Thymus (tissue), 11 donors: ENCODE data around the gene MYO5B. TPM values are rescaled to one million over a fixed set of nuclear protein-coding genes. Genes with fewer than 3 reads are reported as not detected.

Experiments
- DNase-seq, 9 donors: peaks; one replicate each; pipeline ENCODE4 v3.0.0-alpha.2; 2013; ENCODE audit warnings: low spot score in 9 of 9, low read depth in 6 of 9, missing footprints in 1 of 9
- H3K27ac ChIP-seq, 2 donors: one replicate each; pipeline ENCODE4 v1.5.1; 2013; ENCODE audit warnings: control low read depth in 1 of 2, low read depth in 1 of 2, low read length in 1 of 2, mild to moderate bottlenecking in 1 of 2, moderate library complexity in 1 of 2
- H3K27me3 ChIP-seq, 2 donors: one replicate each; pipeline ENCODE4 v1.5.1; 2013; ENCODE audit warnings: low read length in 1 of 2; ENCODE audit not compliant: control insufficient read depth in 2 of 2, insufficient read depth in 1 of 2
- H3K36me3 ChIP-seq, 2 donors: one replicate each; pipeline ENCODE4 v1.5.1; 2013; ENCODE audit warnings: low read length in 1 of 2, mild to moderate bottlenecking in 1 of 2, moderate library complexity in 1 of 2; ENCODE audit not compliant: control insufficient read depth in 2 of 2, insufficient read depth in 2 of 2
- H3K4me1 ChIP-seq, 2 donors: one replicate each; pipeline ENCODE4 v1.5.1; 2013; ENCODE audit warnings: low read length in 2 of 2; ENCODE audit not compliant: control insufficient read depth in 2 of 2, insufficient read depth in 2 of 2
- H3K4me3 ChIP-seq, 2 donors: one replicate each; pipeline ENCODE4 v1.5.1; 2013; ENCODE audit warnings: low read length in 2 of 2, control low read depth in 1 of 2, mild to moderate bottlenecking in 1 of 2
- H3K9me3 ChIP-seq, 2 donors: one replicate each; pipeline ENCODE4 v1.5.1; 2013; ENCODE audit warnings: low read length in 1 of 2, mild to moderate bottlenecking in 1 of 2; ENCODE audit not compliant: control insufficient read depth in 2 of 2, insufficient read depth in 1 of 2
- WGBS: extraction: QIAGEN DNeasy Blood & Tissue Kit; methylation state at CpG from one replicate; pipeline ENCODE4 v1.1.7; 2013; 5-methylcytosine and 5-hydroxymethylcytosine counted together
- polyA plus RNA-seq: library from polyadenylated mRNA; stranded (reverse); fragments of 200-250 nt; gene quantifications from one replicate; pipeline ENCODE4 v1.2.3, GENCODE V29; 2013
- total RNA-seq: library from RNA; stranded (reverse); fragments of 120-200 nt; gene quantifications from one replicate; pipeline ENCODE4 v1.2.4, GENCODE V29; 2013
- donor health status: healthy.

The MYO5B gene
- total and polyA plus RNA-seq, 2 donors, result 6.2 to 11.1 TPM

DNA sequence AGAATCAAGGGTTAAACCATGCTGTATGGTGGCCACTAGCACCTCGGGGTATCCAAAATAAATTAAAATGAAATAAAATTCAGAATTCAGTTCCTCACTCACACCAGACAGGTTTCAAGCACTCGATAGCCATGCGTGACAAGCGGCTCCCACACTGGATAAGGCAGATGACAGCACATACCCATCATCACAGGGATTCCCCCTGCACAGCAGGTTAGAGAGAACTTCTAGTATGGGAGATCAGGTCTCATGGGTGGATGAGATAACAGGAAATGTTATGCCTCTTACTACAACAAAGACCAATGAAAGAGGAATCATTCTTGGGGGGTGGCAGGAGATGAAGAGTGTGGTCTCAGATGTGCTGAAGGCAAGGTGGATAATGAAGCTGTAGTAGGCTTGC lies 259.7 kb downstream of the MYO5B start:
- DNase-seq, result no peak
- Histone ChIP-seq H3K27ac (no peak overlapping the region), H3K4me3 (no peak overlapping the region), H3K27me3 (peaks cover 0 to 3% of the 10 kb centered on the region in 2 donors), H3K9me3 (no peaks in the 10 kb centered on the region), H3K4me1 (no peaks in the 10 kb centered on the region), H3K36me3 (no peaks in the 10 kb centered on the region)
- 80% methylated on average over 4 of the region's 4 CpGs for WGBS

DNA sequence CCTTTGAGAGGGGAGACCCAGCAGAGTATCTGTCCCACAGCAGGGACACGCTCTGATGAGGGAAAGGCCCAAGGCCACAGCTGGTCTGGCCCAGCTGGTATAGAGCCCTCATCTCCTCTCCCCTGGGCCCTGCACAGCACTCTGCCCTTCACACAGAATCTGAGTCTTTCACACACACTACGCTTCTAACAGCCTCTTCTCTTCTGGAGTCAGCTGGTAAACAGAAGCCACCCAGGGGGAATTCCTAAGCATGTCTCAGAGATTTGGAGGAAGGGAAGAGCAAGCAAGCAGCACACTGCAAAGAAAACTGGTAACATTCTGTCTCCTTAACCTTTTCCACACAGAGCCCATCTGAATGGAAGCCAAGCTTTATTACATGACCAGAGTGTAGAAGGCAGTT lies 260.5 kb downstream of the MYO5B start:
- WGBS, result 89% methylated on average over 2 of the region's 2 CpGs
- Histone ChIP-seq H3K36me3 (no peaks in the 10 kb centered on the region), H3K4me3 (no peak overlapping the region), H3K27me3 (peaks cover 0 to 3% of the 10 kb centered on the region in 2 donors), H3K9me3 (no peaks in the 10 kb centered on the region), H3K27ac (no peak overlapping the region), H3K4me1 (no peaks in the 10 kb centered on the region)
- DNase-seq, result no peak

DNA sequence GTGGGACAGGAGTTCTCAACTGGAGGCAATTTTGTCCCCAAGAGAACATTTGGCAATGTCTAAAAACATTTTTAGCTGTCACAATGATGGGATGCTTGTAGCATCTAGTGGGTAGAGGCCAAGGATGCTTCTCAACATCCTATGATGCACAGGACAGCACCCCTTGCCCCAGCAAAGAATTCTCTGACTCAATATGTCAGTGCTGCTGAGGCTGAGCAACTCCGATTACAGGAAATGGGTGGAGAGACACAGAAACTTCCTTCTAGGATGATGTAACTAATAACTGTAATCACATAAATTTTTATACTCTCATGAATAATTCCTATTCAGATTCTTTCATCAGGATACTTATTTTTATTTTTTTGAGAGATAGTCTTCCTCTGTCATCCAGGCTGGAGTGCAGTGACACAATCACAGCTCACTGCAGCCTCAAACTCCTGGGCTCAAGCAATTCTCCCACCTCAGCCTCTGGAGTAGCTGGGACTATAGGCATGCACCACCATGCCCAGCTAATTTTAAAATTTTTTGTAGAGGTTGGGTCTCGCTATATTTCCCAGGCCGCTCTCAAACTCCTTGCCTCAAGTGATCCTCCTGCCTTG lies 261.3 kb downstream of the MYO5B start:
- no peaks in the 10 kb centered on the region for H3K4me1 ChIP-seq
- 77% methylated on average over 3 of the region's 3 CpGs for WGBS
- H3K4me3 ChIP-seq, result no peak overlapping the region
- H3K36me3 ChIP-seq, result no peaks in the 10 kb centered on the region
- no peak for DNase-seq
- H3K9me3 ChIP-seq, result no peaks in the 10 kb centered on the region
- H3K27me3 ChIP-seq, result peaks cover 0 to 3% of the 10 kb centered on the region in 2 donors
- no peak overlapping the region for H3K27ac ChIP-seq

DNA sequence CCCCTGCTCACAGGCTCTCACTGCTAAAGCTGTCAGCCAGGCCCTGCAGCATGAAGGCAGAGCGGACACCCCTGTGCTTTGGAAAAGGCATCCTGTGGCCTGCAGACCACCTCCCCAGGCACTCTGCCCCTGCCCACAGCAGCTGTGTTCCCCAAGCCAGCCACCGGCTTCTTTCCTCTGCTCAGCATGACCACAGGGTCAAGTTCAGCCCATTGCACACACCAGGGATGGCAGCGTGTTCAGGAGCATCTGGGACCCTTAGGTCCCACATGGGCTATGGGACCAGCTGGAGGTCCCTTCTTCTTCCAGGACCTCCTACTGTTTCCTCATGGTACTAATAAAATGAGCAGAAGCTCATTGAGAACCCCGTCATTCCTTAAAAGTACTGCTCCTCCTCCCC lies 263.2 kb downstream of the MYO5B start:
- H3K4me1 ChIP-seq, result no peaks in the 10 kb centered on the region
- H3K36me3 ChIP-seq, result no peaks in the 10 kb centered on the region
- H3K9me3 ChIP-seq, result no peaks in the 10 kb centered on the region
- H3K4me3 ChIP-seq, result no peak overlapping the region
- no peak for DNase-seq
- peaks cover 0 to 3% of the 10 kb centered on the region in 2 donors for H3K27me3 ChIP-seq
- WGBS, result 98% methylated on average over 4 of the region's 4 CpGs
- no peak overlapping the region for H3K27ac ChIP-seq

DNA sequence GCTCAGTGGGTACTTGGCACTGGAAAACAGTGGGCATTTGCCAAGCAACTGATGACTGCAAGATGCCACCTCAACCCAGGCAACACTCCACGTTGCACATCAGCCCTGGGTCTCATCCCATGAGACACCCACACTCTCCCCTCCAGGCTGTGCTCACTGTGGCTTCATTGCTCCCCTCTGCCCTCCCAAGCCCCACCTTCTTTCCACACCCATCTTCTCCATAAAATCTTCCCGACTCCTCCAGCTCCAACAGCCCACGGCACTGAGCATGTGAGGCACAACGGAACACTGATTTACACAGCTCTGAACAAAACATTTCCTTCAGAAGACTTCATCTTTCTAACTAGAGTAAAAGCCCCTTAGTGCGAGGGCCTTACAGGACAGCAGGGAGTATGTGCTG lies 263.8 kb downstream of the MYO5B start:
- 73% methylated on average over 5 of the region's 5 CpGs for WGBS
- Histone ChIP-seq H3K4me1 (no peaks in the 10 kb centered on the region), H3K36me3 (no peaks in the 10 kb centered on the region), H3K4me3 (no peak overlapping the region), H3K27me3 (peaks cover 0 to 3% of the 10 kb centered on the region in 2 donors), H3K9me3 (no peaks in the 10 kb centered on the region), H3K27ac (no peak overlapping the region)
- no peak for DNase-seq

DNA sequence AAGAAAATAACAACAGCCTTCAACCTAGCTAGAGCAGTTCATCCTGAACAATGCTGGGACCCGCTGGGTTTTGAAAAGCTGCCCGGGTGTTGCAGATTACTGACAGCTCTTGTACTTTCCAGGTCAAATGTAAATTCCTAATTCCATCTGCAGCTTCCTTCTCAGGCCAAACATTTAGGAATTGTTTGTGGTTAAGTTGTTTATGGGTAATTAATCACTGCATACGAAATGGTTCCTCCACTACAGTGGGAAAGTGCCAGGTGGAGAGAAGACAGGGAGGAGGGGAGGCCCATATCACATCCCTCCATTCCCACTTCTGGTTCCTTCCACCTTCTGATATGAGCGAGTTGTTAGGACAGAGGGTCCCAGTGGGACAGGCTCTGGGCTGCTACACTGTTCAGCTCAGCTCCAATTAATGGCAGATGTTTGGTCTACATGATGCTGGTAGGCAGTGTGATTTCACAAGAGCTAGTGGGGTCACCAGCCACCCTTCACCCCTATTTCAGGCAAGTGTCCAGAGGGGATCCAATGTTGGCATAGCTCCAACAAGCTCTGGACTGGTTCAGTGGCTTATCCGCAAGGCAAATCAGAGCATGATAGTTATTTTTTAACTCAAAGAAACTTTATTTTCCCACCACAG lies 268.7 kb downstream of the MYO5B start:
- peaks cover 0 to 12% of the 10 kb centered on the region in 2 donors for H3K27me3 ChIP-seq
- H3K36me3 ChIP-seq, result no peaks in the 10 kb centered on the region
- H3K27ac ChIP-seq, result no peak overlapping the region
- no peaks in the 10 kb centered on the region for H3K9me3 ChIP-seq
- WGBS, result 70% methylated on average over 5 of the region's 5 CpGs
- no peaks in the 10 kb centered on the region for H3K4me1 ChIP-seq
- no peak overlapping the region for H3K4me3 ChIP-seq
- DNase-seq, result no peak

DNA sequence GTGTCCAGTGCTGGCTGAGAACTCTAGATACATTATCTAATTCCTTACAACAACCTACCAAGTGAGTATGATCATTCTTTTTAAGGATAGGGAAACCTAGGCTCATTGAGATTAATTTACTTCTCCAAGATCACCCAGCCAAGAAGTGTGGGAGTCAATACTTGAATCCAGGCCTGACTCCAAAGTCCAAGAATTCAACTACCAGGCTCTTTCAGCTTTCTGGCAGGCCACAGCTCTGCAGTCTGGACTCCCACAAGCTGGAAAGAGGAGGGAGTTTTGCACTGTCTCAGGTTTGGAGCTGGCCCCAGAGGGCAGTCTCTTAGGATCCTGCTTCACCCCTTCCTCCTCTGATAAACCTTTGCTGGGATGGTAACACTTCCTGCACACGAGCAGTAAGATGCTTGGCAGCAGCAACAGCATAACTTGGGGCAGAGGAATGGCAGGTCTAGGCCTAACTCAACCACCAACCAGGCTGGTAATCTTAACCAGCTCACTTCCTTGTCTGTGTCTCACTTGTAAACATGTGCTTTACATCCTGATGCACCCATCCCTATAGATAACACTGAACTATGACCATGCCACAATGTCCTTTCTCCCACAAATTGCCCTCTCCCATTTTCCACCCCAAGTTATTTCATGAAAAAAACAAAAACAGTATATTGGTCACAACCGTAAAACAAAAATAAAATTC lies 270.5 kb downstream of the MYO5B start:
- Histone ChIP-seq H3K27me3 (peaks cover 0 to 19% of the 10 kb centered on the region in 2 donors), H3K36me3 (no peaks in the 10 kb centered on the region), H3K9me3 (no peaks in the 10 kb centered on the region), H3K4me3 (no peak overlapping the region), H3K27ac (no peak overlapping the region), H3K4me1 (no peaks in the 10 kb centered on the region)
- 82% methylated on average over 2 of the region's 2 CpGs for whole genome bisulfite sequencing
- DNase-seq, result no peak

DNA sequence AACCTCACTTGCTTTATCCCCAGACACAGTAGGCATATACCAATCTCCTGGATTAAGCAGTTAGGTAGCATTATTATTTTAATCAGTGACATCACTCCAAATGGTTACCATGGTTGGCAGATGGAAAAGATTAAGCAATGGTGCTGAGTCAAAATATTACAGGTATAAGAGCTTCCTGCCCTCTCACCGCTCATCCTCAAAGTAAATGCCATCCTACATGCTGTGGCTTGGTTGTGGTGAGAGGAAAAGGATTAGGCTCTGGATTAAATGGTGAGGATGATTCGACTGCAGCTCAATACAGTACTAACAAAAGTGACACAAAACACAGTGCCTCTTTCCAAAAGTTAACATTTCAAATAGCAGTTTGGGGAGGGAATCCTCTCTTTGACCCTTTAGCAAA lies 272.7 kb downstream of the MYO5B start:
- 93% methylated on average over 2 of the region's 2 CpGs for WGBS
- H3K27me3 ChIP-seq, result peaks cover 0 to 19% of the 10 kb centered on the region in 2 donors
- H3K27ac ChIP-seq, result no peak overlapping the region
- H3K4me3 ChIP-seq, result no peak overlapping the region
- H3K9me3 ChIP-seq, result no peaks in the 10 kb centered on the region
- no peaks in the 10 kb centered on the region for H3K4me1 ChIP-seq
- no peak for DNase-seq
- no peaks in the 10 kb centered on the region for H3K36me3 ChIP-seq

DNA sequence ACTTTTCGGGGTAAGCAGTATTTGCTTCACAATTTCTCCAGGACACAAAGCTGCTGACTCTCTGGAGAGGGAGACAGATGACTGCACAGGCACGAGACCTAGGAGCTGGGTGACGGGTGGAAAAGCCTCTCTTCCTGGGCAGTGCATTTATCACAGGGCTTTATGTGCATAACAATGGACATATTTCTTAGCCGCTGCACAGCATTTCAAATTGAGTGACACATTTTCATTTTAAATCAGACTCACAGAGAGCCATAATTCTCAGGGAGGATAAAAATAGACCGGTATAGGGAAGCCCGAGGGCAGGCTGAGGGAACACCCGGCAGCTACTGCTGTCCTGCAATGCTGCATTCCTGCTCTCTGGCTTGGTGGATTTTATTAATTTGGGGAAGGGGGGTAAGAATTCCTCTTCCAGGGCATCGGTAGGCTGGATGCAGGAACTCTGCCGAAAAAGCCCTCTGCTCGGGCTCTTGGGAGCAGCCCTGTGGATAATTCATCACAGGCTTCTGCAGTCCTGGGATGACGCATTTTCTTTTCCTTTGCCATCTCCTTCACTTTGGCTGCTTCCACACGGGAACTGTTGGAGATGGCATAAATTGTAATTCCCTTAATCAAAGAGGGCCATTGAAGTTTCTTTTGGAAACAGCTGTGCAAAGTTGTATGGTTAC lies 273.5 kb downstream of the MYO5B start:
- no peak for DNase-seq
- H3K4me1 ChIP-seq, result no peaks in the 10 kb centered on the region
- H3K27ac ChIP-seq, result no peak overlapping the region
- 54% methylated on average over 12 of the region's 12 CpGs for WGBS
- peaks cover 0 to 19% of the 10 kb centered on the region in 2 donors for H3K27me3 ChIP-seq
- H3K4me3 ChIP-seq, result no peak overlapping the region
- no peaks in the 10 kb centered on the region for H3K36me3 ChIP-seq
- no peaks in the 10 kb centered on the region for H3K9me3 ChIP-seq
